ENCODE data around the gene EWSR1.

DNA sequence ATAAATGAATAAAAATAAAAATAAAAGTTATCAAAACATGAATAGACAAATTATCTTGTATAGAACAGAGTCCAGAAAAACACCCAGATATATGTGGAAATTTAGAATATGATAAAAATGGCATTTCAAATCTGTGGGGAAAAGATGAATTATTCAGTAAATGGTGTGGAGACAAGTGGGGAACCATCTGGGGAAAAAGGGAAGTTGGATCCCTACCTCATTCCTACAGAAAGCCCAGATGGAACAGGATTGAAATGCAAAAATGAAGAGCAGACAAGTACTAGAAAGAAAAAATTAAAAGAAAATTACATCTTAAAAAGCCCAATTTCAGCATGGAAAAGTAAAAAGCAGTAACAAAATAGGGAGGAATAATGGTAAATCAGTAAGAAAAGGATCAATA lies 55.6 kb downstream of the EWSR1 start:
- TF ChIP-seq, protein P1, sequence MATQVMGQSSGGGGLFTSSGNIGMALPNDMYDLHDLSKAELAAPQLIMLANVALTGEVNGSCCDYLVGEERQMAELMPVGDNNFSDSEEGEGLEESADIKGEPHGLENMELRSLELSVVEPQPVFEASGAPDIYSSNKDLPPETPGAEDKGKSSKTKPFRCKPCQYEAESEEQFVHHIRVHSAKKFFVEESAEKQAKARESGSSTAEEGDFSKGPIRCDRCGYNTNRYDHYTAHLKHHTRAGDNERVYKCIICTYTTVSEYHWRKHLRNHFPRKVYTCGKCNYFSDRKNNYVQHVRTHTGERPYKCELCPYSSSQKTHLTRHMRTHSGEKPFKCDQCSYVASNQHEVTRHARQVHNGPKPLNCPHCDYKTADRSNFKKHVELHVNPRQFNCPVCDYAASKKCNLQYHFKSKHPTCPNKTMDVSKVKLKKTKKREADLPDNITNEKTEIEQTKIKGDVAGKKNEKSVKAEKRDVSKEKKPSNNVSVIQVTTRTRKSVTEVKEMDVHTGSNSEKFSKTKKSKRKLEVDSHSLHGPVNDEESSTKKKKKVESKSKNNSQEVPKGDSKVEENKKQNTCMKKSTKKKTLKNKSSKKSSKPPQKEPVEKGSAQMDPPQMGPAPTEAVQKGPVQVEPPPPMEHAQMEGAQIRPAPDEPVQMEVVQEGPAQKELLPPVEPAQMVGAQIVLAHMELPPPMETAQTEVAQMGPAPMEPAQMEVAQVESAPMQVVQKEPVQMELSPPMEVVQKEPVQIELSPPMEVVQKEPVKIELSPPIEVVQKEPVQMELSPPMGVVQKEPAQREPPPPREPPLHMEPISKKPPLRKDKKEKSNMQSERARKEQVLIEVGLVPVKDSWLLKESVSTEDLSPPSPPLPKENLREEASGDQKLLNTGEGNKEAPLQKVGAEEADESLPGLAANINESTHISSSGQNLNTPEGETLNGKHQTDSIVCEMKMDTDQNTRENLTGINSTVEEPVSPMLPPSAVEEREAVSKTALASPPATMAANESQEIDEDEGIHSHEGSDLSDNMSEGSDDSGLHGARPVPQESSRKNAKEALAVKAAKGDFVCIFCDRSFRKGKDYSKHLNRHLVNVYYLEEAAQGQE (IDR thresholded peaks at IDR 0.05; ENCODE audit: low read depth), result no peak
- TF ChIP-seq RAD21 (IDR thresholded peaks at IDR 0.05; ENCODE audit: low read depth), result no peak
- TF ChIP-seq YY1 (IDR thresholded peaks at IDR 0.05; ENCODE audit: low read depth), result no peak
- TF ChIP-seq, protein P2, sequence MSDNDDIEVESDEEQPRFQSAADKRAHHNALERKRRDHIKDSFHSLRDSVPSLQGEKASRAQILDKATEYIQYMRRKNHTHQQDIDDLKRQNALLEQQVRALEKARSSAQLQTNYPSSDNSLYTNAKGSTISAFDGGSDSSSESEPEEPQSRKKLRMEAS (IDR thresholded peaks at IDR 0.05), result no peak
- TF ChIP-seq EGR1 (IDR thresholded peaks at IDR 0.05), result no peak
- no peak for TF ChIP-seq CEBPB (IDR thresholded peaks at IDR 0.05)
- no peak for TF ChIP-seq EP300 (IDR thresholded peaks at IDR 0.05; ENCODE audit: borderline replicate concordance)
- TF ChIP-seq TAF1 (IDR thresholded peaks at IDR 0.05; ENCODE audit: low read depth), result no peak
- no peak for TF ChIP-seq ZBTB7A (IDR thresholded peaks at IDR 0.05; ENCODE audit: low read depth)
- TF ChIP-seq TEAD4 (IDR thresholded peaks at IDR 0.05), result no peak
- no peak for TF ChIP-seq CREB1 (IDR thresholded peaks at IDR 0.05; ENCODE audit: low read depth)
- no peak for TF ChIP-seq NFIC (IDR thresholded peaks at IDR 0.05)
- TF ChIP-seq TCF12 (IDR thresholded peaks at IDR 0.05; ENCODE audit: low read depth), result no peak
